NK-92 (cell line): Measurements from ENCODE around the gene DDX50.
"Not testable (repeated sequence)": the region's sequence is repeated elsewhere in the genome, so short reads cannot be mapped to it uniquely, and the experiment has no call there.

Source experiments
- DNase-seq: peaks from one replicate; lab custom pipeline; 2025; ENCODE audit not compliant: unreplicated experiment; lab: John Stamatoyannopoulos, UW

DDX50 gene

GRCh38 chr10:68900427-68901104 lies 549 bp upstream of the DDX50 start:
- DNase-seq, result no peak

GRCh38 chr10:68902382-68902781 lies 1.3 kb downstream of the DDX50 start:
- no peak for DNase-seq

- DNase-seq, result no peak
These were observed 23.5 kb downstream of the DDX50 start for GRCh38 chr10:68924593-68924992.

- no peak for DNase-seq
These were observed 24.4 kb downstream of the DDX50 start for GRCh38 chr10:68925489-68925888.

GRCh38 chr10:68929157-68929556 lies 28.0 kb downstream of the DDX50 start:
- DNase-seq, result not testable (repeated sequence)

GRCh38 chr10:68929888-68930287 lies 28.8 kb downstream of the DDX50 start:
- not testable (repeated sequence) for DNase-seq

DNA sequence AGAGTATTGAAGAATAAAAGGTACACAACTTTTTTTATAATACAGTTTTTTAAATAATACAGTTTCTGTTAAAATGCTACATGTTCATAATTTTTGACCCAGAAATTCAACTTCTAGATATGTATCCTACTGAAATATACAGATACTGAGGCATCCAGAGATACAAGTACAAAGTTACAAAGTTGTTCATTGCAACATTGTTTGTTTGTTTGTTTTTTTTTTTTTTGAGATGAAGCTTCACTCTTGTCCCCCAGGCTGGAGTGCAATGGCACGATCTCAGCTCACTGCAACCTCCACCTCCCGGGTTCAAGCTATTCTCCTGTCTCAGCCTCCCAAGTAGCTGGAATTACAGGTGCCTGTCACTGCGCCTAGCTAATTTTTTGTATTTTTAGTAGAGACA lies 31.7 kb downstream of the DDX50 start:
- not testable (repeated sequence) for DNase-seq

- no peak for DNase-seq
These were observed 33.9 kb downstream of the DDX50 start for GRCh38 chr10:68934994-68935393.

- DNase-seq, result no peak
These were observed 37.0 kb downstream of the DDX50 start for GRCh38 chr10:68938117-68938516.

DNA sequence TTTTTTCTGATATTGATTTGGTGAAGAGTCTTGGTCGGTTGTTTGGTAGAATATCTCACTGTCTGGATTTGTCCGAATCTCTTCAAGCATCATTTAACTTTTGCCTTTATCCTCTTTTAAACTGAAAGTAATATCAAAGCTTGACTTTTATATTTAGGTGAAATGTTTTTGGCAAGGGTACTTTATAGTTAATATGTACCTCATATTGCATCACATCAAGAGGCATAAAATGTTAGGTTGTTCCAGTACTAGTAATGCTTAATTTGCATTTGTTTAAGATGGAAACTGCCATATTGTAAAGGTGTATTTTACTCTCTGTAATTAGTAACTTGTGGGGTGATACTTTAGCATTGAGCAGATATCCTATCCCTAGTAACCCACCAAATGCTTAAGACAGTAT lies 37.8 kb downstream of the DDX50 start:
- no peak for DNase-seq

- DNase-seq, result not testable (repeated sequence)
These were observed 39.8 kb downstream of the DDX50 start for GRCh38 chr10:68940917-68941316.

DNA sequence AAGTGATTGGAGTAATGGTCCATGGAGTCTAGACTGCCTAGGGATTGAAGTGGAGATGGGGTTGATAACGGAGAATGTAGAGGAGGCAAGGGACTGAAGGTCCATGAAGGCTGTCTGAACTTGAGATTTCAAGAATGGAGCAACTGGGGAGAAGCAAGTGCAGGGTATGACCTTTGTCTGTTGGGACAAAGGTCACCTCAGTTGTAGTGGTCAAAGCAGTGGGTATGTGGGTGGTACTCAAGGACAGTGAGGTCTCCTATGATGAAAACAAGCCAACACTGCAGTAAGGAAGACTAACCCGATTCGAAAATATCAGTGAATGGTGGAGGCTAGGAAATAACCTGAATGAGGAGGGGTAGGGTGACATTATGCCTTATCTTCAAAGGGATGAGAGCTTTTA lies 49.5 kb downstream of the DDX50 start:
- no peak for DNase-seq

- DNase-seq, result no peak
These were observed 53.8 kb downstream of the DDX50 start for GRCh38 chr10:68954904-68955303.

DNA sequence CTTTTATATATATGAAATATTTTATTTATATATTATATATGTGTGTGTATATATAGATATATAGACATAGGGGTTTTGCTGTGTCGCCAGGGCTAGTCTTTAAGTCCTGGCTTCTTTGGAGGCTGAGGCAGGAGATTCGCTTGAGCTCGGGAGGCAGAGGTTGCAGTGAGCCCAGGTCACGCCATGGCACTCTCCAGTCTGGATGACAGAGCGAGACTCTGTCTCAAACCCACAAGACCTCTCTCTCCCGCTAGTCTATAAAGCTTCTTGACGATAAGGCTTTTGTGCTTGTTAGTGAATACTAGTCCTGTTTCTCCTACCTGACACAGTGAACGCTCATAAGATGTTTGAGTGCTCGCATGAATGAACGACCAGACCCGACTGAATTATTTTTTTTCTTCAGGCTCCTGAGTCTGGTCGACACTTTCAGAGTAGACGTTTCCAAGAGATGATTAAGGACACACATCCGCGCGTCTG lies 54.3 kb downstream of the DDX50 start:
- DNase-seq, result no peak

- peak; percentile 20 for DNase-seq
These were observed 54.9 kb downstream of the DDX50 start, which contains the start of gene DDX21 for GRCh38 chr10:68955832-68956532. Gene DDX21, plus strand, starts transcription at chr10:68956170. Its CDS starts 56 bp downstream, at chr10:68956226.

- no peak for DNase-seq
These were observed 56.1 kb downstream of the DDX50 start for GRCh38 chr10:68957284-68957615.

DNA sequence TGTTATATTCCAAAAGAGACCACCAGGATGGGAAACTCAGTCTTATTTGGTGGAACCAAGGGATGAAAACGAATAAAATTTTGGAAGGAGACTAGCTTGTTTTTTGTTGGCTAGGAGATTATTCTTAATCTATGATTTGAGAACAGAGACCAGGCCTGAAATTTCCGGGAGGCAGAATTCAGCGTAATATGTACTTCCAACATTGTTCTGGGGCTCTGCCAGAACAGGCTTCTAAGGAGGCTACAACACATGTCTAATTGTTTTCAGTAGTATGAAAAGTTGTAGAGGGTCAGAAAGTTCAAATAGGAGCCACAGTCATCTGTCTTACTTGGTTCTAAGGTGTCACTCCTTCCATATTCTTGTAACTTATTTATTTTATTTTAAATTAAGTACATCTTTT lies 56.5 kb downstream of the DDX50 start:
- DNase-seq, result no peak

- no peak for DNase-seq
These were observed 58.8 kb downstream of the DDX50 start for GRCh38 chr10:68959695-68960527.

DNA sequence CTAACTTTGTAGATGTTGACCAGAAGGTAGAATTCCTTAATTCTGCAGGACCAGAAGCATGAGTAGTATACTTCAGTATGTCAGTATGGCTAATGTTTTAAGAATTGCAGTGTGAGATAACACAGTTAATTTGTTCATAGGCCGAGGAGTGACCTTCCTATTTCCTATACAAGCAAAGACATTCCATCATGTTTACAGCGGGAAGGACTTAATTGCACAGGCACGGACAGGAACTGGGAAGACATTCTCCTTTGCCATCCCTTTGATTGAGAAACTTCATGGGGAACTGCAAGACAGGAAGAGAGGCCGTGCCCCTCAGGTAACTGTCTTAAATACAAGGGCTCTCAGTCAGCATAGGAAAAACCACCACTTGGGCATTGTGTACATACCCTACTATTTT lies 62.0 kb downstream of the DDX50 start:
- DNase-seq, result no peak

GRCh38 chr10:68973975-68974374 lies 72.9 kb downstream of the DDX50 start:
- no peak for DNase-seq

DNA sequence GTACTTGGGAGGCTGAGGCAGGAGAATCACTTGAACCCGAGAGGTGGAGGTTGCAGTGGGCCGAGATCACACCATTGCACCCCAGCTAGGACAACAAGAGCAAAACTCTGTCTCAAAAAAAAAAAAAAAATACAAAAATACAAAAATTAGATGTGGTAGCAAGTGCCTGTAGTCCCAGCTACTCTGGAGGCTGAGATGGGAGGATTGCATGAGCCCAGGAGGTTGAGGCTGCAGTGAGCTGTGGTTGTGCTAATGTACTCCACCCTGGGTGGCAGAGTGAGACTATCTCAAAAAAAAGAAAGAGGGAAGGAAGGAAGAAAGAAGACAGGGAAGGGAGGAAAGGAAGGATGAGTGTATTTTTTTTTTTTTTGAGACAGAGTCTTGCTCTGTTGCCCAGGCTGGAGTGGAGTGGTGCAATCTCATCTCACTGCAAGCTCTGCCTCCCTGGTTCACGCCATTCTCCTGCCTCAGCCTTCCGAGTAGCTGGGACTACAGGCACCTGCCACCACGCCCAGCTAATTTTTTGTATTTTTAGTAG lies 74.9 kb downstream of the DDX50 start:
- DNase-seq, result not testable (repeated sequence)
